SU-DHL-6 (cell line): Measurements from ENCODE around the gene SNTG2.

Experiments
- CTCF ChIP-seq: fragments of 200-600 bp; sonication (generic); IDR thresholded peaks from one replicate; pipeline ENCODE4 v1.5.1; 2017; ENCODE audit warnings: antibody characterized with exemption, mild to moderate bottlenecking, low read length, moderate library complexity; ENCODE audit not compliant: insufficient read depth, poor library complexity, severe bottlenecking
- EZH2phosphoT487 ChIP-seq: fragments of 200-600 bp; sonication (generic), shearing (Covaris generic); conservative IDR thresholded peaks from 2 replicates; pipeline ENCODE4 v1.6.1; 2018; ENCODE audit warnings: mild to moderate bottlenecking, antibody characterized with exemption, low read length, moderate library complexity, mixed read lengths

GRCh38 chr2:1101982-1102590 lies 151.4 kb downstream of the SNTG2 start:
- TF ChIP-seq CTCF (no peak), EZH2phosphoT487 (no peak)
